Gastrocnemius medialis (tissue), 4 donors: ENCODE results near the gene POR. TPM values are rescaled to one million over a fixed set of nuclear protein-coding genes. Genes with fewer than 3 reads are reported as not detected.
A peak's percentile ranks its signal among the peaks of the same experiment; 100 is the strongest.
"Not testable (repeated sequence)": the region's sequence is repeated elsewhere in the genome, so short reads cannot be mapped to it uniquely, and the experiment has no call there.

Experiments
- ATAC-seq, 2 donors: fragments of 150-250 bp; one replicate each; pipeline ENCODE4 v1.9.1; 2016
- DNase-seq, 2 donors: peaks; one replicate each; pipeline ENCODE4 v3.0.0-alpha.2; 2019
- H3K27ac ChIP-seq, 4 donors: fragments of 200-600 bp; sonication (generic); 1 replicate in 1 of 4; 2 replicates in 3 of 4; pipeline ENCODE4 v1.5.1; 2016 to 2018; ENCODE audit warnings: mild to moderate bottlenecking in 2 of 4, moderate library complexity in 1 of 4
- H3K27me3 ChIP-seq, 3 donors: fragments of 200-600 bp; sonication (generic) in 2 of 3; 1 replicate in 1 of 3; 2 replicates in 2 of 3; pipeline versions ENCODE4 v1.5.1 to v1.6.0; 2016 to 2019; ENCODE audit warnings: mild to moderate bottlenecking in 1 of 3, moderate library complexity in 1 of 3
- H3K36me3 ChIP-seq, 2 donors: fragments of 200-600 bp; sonication (generic) in 1 of 2; one replicate each; pipeline ENCODE4 v1.5.1; 2017 to 2018
- H3K4me1 ChIP-seq, 2 donors: fragments of 200-600 bp; sonication (generic) in 1 of 2; one replicate each; pipeline ENCODE4 v1.5.1; 2016 to 2017; ENCODE audit warnings: mild to moderate bottlenecking in 2 of 2
- H3K4me3 ChIP-seq, 4 donors: fragments of 200-600 bp; sonication (generic) in 3 of 4; 1 replicate in 1 of 4; 2 replicates in 3 of 4; pipeline ENCODE4 v1.5.1; 2016 to 2019; ENCODE audit warnings: mild to moderate bottlenecking in 2 of 4
- H3K9me3 ChIP-seq, 3 donors: fragments of 200-600 bp; sonication (generic) in 2 of 3; 1 replicate in 1 of 3; 2 replicates in 2 of 3; pipeline ENCODE4 v1.5.1; 2016 to 2019
- POLR2A ChIP-seq, 2 donors: fragments of 450-650 bp; IDR thresholded peaks; one replicate each; pipeline ENCODE4 v1.6.1; 2017; ENCODE audit warnings: antibody characterized with exemption in 2 of 2, mild to moderate bottlenecking in 2 of 2, moderate library complexity in 2 of 2
- in situ Hi-C, 4 donors: fragments of 200-750 bp; cut with MboI; loops; one replicate each; pipeline versions ENCODE4 v1.15.0 to v1.8.0; 2017; ENCODE audit warnings: low sequenced_read_pairs in 4 of 4
- intact Hi-C: fragments of 100-400 bp; cut with DNase I; formaldehyde crosslinking; loops from one replicate; pipeline ENCODE4 v1.15.1; 2023; ENCODE audit warnings: low total_unique reads
- total RNA-seq, 4 donors: library from RNA; depleted of rRNA; stranded (reverse); fragments of >200 nt; gene quantifications; one replicate each; pipeline versions ENCODE4 v1.1.0 to v1.2.3, GENCODE V29; 2016
- TF ChIP-seq, protein P1 (sequence below), 5 experiments: fragments of 450-650 bp in 3 of 5; fragments of 200-600 bp in 2 of 5; sonication (generic) in 2 of 5; IDR thresholded peaks in 4 of 5; conservative IDR thresholded peaks in 1 of 5; 1 replicate in 4 of 5; 2 replicates in 1 of 5; pipeline ENCODE4 v1.5.1; 2016 to 2019; ENCODE audit warnings: antibody characterized with exemption in 5 of 5, mild to moderate bottlenecking in 3 of 5, moderate library complexity in 3 of 5

Gene POR
- total RNA-seq, 4 donors from 2014 or later, result 85.7 to 218 (median 115) TPM

- ATAC-seq (no peak), DNase-seq (no peak)
- intact Hi-C loops (no loop called here), in situ Hi-C loops (loop anchor here in 1 of 4 donors (10.0 kb wide), 1 partner anchor 85 kb away; the partner anchor contains the start of gene TMEM120A)
- H3K4me1 ChIP-seq, result peaks cover 7 to 15% of the 10 kb centered on the region in 2 donors
- TF ChIP-seq POLR2A (IDR thresholded peaks at IDR 0.05), result no peak
- TF ChIP-seq, protein P1, sequence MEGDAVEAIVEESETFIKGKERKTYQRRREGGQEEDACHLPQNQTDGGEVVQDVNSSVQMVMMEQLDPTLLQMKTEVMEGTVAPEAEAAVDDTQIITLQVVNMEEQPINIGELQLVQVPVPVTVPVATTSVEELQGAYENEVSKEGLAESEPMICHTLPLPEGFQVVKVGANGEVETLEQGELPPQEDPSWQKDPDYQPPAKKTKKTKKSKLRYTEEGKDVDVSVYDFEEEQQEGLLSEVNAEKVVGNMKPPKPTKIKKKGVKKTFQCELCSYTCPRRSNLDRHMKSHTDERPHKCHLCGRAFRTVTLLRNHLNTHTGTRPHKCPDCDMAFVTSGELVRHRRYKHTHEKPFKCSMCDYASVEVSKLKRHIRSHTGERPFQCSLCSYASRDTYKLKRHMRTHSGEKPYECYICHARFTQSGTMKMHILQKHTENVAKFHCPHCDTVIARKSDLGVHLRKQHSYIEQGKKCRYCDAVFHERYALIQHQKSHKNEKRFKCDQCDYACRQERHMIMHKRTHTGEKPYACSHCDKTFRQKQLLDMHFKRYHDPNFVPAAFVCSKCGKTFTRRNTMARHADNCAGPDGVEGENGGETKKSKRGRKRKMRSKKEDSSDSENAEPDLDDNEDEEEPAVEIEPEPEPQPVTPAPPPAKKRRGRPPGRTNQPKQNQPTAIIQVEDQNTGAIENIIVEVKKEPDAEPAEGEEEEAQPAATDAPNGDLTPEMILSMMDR (IDR thresholded peaks at IDR 0.05 in 4 of 5, conservative IDR thresholded peaks at IDR 0.05 in 1 of 5), result no peak
- no peak overlapping the region for H3K4me3 ChIP-seq
- no peaks in the 10 kb centered on the region for H3K27me3 ChIP-seq
- no peak overlapping the region for H3K27ac ChIP-seq
- H3K36me3 ChIP-seq, result no peaks in the 10 kb centered on the region
- H3K9me3 ChIP-seq, result no peaks in the 10 kb centered on the region
Observed at GRCh38 chr7:75909521-75910132, 5.3 kb upstream of the POR start.

DNA sequence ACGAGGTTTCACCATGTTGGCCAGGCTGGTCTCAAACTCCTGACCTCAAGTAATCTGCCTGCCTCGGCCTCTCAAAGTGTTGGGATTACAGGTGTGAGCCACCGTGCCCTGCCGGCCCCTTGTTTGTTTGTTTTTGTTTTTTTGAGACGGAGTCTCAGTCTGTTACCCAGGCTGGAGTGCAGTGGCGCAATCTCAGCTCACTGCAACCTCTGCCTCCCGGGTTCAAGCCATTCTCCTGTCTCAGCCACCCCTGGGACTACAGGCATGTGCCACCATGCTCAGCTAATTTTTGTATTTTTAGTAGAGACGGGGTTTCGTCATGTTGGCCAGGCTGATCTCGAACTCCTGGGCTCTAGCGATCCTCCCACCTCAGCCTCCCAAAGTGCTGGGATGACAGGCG is 3.8 kb upstream of the POR start:
- H3K4me3 ChIP-seq, intact Hi-C loops, H3K36me3 ChIP-seq, H3K27me3 ChIP-seq, ATAC-seq, DNase-seq, H3K9me3 ChIP-seq, H3K27ac ChIP-seq: not testable (repeated sequence)
- in situ Hi-C loops, result loop anchor here in 1 of 4 donors (10.0 kb wide), 1 partner anchor 84 kb away; the partner anchor contains the start of gene TMEM120A
- H3K4me1 ChIP-seq, result peaks cover 10 to 12% of the 10 kb centered on the region in 2 donors

DNA sequence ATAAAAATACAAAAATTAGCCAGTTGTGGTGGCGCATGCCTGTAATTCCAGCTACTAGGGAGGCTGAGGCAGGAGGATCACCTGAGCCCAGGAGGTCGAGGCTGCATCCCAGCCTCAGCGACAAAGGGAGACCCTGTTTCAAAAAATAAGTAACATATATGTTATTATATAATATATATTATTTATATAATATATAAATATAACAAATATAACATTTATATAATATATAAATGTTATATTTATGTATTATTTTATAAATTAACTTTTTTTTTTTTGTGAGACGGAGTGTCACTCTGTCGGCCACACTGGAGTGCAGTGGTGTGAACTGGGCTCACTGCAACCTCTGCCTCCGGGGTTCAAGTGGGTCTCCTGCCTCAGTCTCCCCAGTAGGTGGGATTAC is 1.5 kb upstream of the POR start:
- no peaks in the 10 kb centered on the region for H3K27me3 ChIP-seq
- no peak for TF ChIP-seq POLR2A (IDR thresholded peaks at IDR 0.05)
- TF ChIP-seq, protein P1 (IDR thresholded peaks at IDR 0.05 in 4 of 5, conservative IDR thresholded peaks at IDR 0.05 in 1 of 5), result no peak
- H3K4me3 ChIP-seq, result no peak overlapping the region
- intact Hi-C loops, result no loop called here
- H3K4me1 ChIP-seq, result peaks cover 23 to 24% of the 10 kb centered on the region in 2 donors
- DNase-seq (no peak), ATAC-seq (no peak)
- no peak overlapping the region for H3K27ac ChIP-seq
- in situ Hi-C loops, result loop anchor here in 1 of 4 donors (10.0 kb wide), 1 partner anchor 81 kb away; the partner anchor contains the start of gene TMEM120A
- H3K36me3 ChIP-seq, result no peaks in the 10 kb centered on the region
- no peaks in the 10 kb centered on the region for H3K9me3 ChIP-seq

GRCh38 chr7:75914169-75914654 is 743 bp upstream of the POR start:
- Histone ChIP-seq H3K4me3 (peak overlapping the region; percentile 82 to 100 (median 98)), H3K27ac (peak overlapping the region; percentile 95 to 99 (median 96)), H3K4me1 (peaks cover 28 to 31% of the 10 kb centered on the region in 2 donors), H3K27me3 (no peaks in the 10 kb centered on the region), H3K9me3 (no peaks in the 10 kb centered on the region), H3K36me3 (no peaks in the 10 kb centered on the region)
- DNase-seq, result no peak
- in situ Hi-C loops (loop anchor here in 1 of 4 donors (10.0 kb wide), 1 partner anchor 81 kb away; the partner anchor contains the start of gene TMEM120A), intact Hi-C loops (loop anchor here (2.0 kb wide), 2 partner anchors 35 to 53 kb away; partner anchors contain the start of gene RHBDD2)
- no peak for ATAC-seq
- no peak for TF ChIP-seq POLR2A (IDR thresholded peaks at IDR 0.05)
- TF ChIP-seq, protein P1 (IDR thresholded peaks at IDR 0.05 in 4 of 5, conservative IDR thresholded peaks at IDR 0.05 in 1 of 5), result no peak
